Measurements from ENCODE around the gene SKA1.
"Not testable (repeated sequence)": the region's sequence is repeated elsewhere in the genome, so short reads cannot be mapped to it uniquely, and the experiment has no call there.

The SKA1 gene

GRCh38 chr18:50396005-50396660, 21.3 kb downstream of the SKA1 start:
- no peak for DNase-seq

- DNase-seq, result peak; percentile 39
Observed at GRCh38 chr18:50397023-50397422, 22.2 kb downstream of the SKA1 start.

GRCh38 chr18:50398099-50398498, 23.3 kb downstream of the SKA1 start:
- DNase-seq, result no peak

- DNase-seq, result no peak
Observed at GRCh38 chr18:50398947-50399346, 24.1 kb downstream of the SKA1 start.

- DNase-seq, result no peak
Observed at GRCh38 chr18:50399582-50399981, 24.7 kb downstream of the SKA1 start.

- not testable (repeated sequence) for DNase-seq
Observed at GRCh38 chr18:50400438-50400837, 25.6 kb downstream of the SKA1 start.

- no peak for DNase-seq
Observed at GRCh38 chr18:50401295-50401694, 26.4 kb downstream of the SKA1 start.

- no peak for DNase-seq
Observed at GRCh38 chr18:50401888-50402287, 27.0 kb downstream of the SKA1 start.

GRCh38 chr18:50404752-50405581, 30.1 kb downstream of the SKA1 start:
- DNase-seq, result not testable (repeated sequence)

GRCh38 chr18:50405582-50406271, 30.9 kb downstream of the SKA1 start:
- DNase-seq, result no peak

- no peak for DNase-seq
Observed at GRCh38 chr18:50409236-50409635, 34.4 kb downstream of the SKA1 start.

GRCh38 chr18:50410008-50410407, 35.2 kb downstream of the SKA1 start:
- DNase-seq, result no peak

- DNase-seq, result no peak
Observed at GRCh38 chr18:50410894-50411293, 36.0 kb downstream of the SKA1 start.

- not testable (repeated sequence) for DNase-seq
Observed at GRCh38 chr18:50416832-50417231, 42.0 kb downstream of the SKA1 start.

GRCh38 chr18:50417705-50418104, 42.9 kb downstream of the SKA1 start:
- not testable (repeated sequence) for DNase-seq

- no peak for DNase-seq
Observed at GRCh38 chr18:50418650-50419049, 43.8 kb downstream of the SKA1 start.

- no peak for DNase-seq
Observed at GRCh38 chr18:50422286-50422898, 47.5 kb downstream of the SKA1 start.

GRCh38 chr18:50424877-50425690, 50.2 kb downstream of the SKA1 start:
- DNase-seq, result peak; percentile 13

- DNase-seq, result no peak
Observed at GRCh38 chr18:50427896-50428295, 53.0 kb downstream of the SKA1 start.

- no peak for DNase-seq
Observed at GRCh38 chr18:50428531-50429206, 53.8 kb downstream of the SKA1 start.

- DNase-seq, result peak; percentile 1
Observed at GRCh38 chr18:50429207-50429948, 54.5 kb downstream of the SKA1 start.
